Fibroblast of peridontal ligament (primary cell): ENCODE data around the gene COL23A1.
"Not testable (repeated sequence)": the region's sequence is repeated elsewhere in the genome, so short reads cannot be mapped to it uniquely, and the experiment has no call there.

Experiments
- DNase-seq: peaks from one replicate; pipeline ENCODE4 v3.0.0-alpha.2; 2010; ENCODE audit errors: extremely low read depth

The COL23A1 gene

GRCh38 chr5:178319541-178320041 is 270.6 kb downstream of the COL23A1 start:
- no peak for DNase-seq

GRCh38 chr5:178318893-178319292 is 271.3 kb downstream of the COL23A1 start:
- no peak for DNase-seq

- DNase-seq, result no peak
Measured at GRCh38 chr5:178318382-178318781, 271.8 kb downstream of the COL23A1 start.

- DNase-seq, result not testable (repeated sequence)
Measured at GRCh38 chr5:178317727-178318126, 272.5 kb downstream of the COL23A1 start.

GRCh38 chr5:178314961-178315820 is 275.0 kb downstream of the COL23A1 start:
- no peak for DNase-seq

DNA sequence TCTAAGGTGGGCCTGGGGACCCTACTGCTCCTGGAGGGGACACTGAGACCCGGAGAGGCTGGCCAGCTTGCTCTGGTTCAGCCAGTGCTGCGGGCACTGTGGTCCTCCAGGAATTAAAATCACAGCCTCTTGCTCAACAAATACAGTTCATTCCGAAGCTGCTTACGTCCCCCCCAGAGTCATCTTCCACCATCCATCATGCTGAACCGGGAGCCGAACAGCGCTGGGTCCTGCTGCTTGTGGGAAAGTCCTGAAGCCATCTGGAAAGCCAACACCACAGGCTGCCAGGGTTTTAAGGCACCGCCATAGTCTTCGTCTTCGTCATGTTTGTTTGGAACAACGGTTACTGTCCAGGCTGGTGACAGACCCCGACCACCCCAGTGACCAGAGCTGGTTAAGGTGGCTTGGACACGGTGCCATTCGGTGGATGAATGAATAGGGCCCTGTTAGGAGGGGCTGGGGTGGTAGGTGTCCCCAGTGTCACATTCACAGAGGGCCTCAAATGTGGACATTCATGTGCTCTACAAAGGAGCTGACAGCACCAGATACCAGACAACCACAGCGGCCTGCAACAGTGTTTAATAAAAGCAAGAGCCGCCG is 276.0 kb downstream of the COL23A1 start:
- no peak for DNase-seq

DNA sequence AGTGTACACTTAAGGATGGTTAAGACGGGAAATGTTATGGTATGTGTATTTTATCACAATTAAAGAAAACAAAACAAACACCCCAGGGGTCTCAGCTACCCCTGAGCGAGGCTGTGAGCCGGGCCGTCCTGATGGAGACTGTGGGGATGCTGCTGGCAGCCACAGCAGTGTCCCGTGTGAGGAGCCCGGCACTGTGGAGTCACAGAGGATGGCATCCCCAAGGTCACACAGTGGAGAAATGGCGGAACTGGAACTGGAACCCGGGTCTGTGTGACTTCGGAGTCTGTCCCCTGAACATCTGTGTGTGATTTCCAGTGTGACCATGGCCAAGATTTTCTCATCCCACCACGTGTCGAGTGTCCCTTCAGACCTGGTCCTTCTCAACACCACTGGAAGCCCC is 276.9 kb downstream of the COL23A1 start:
- DNase-seq, result no peak

- no peak for DNase-seq
Measured at GRCh38 chr5:178312880-178313282, 277.3 kb downstream of the COL23A1 start.

DNA sequence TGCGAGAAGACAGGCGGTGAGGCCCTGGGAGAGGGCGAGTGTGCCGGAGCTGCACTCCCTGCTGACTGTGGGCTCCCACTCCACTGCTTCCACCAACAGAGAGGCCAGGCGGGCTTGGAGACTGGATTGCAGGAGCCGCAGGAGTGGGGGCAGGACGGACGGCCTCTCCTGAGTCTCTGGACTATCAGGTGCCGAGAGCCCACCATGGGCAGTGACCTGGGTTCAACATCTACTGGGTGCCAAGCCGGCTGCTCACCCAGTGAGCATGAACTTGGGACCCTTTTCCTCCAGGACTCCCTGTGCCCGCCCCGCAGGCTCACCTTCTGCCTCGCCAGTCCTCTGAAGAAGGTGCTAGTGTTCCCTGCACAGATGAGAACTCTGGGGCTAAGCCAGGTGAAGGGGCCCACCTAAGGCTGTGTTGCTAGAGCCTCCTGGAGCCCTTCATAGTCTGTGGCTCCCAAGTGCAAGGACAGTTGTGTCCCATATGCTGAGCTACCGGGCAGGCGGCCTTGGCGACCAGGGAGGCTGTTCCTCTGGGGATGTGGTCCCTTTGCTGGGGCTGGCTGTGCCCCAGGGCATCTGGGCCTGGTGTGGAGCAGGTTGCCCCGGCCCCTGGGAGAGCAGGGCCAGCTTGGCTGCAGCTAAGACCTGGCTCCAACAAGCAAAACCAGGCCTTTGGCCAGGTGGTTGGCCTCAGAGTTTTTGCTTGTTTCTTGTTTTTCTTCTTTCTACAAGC is 279.9 kb downstream of the COL23A1 start:
- DNase-seq, result no peak

GRCh38 chr5:178309271-178310013 is 280.8 kb downstream of the COL23A1 start:
- DNase-seq, result no peak

DNA sequence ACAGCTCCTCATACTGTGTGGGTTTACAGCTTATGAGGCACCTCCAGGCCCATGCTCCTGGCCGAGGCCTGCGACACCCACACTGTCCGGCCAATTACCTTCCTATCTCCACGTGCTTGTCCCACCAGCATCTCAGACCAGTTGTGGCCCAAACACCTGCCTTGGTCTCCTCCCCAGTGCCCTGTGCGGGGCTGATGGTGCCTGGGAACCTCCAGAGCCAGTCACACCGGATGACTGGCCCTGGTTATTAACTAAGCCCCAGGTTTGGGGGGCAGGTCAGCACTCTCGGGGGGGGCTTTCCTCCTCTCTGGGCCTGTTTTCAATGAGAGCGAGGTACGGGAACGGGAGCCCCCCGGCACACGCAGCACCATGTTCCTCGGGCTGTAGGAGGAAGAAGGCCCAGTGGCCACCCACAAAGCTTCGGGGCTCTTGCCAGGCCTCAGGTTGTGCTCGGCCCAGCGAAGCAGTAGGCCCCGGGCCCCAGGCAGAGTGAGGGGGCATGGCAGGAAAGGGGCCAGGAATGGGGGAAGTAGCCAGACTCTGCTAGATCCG is 281.6 kb downstream of the COL23A1 start:
- no peak for DNase-seq

DNA sequence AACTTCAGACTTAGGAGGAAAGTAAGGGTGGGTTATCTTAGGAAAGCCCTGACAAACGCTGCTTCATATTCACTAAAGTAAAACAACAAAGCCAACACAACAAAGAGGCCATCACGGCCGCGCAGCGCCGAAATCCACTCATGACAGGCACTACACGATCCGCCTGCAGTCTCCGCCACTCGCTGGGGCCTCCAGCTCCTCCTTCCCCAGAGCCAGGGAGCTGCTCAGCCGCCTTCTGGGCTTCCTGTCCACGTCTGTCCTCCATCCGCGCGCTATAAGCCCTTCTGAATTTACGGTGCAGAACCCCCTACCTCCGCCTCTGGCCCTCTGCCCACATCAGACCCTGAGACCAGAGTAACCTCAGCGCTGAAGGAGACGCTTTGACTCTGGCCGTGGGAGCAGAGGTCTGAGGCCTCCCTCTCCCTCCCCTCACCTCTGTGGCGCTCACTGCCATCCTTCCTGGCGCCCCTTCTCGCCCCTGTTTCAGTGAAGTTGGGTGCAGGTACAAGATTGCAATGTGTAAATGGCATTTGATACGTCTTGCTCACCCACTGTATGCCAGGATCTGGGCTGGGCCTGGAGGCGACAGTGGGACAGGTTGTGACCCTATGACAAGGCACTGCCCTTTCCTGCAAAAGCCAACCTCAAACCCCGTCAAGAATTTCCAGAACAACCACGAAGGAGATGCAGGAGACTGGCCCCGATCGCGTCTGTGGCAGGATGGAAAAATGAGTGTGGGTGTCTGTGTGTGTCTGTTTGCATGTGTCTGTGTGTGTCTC is 282.7 kb downstream of the COL23A1 start:
- no peak for DNase-seq

DNA sequence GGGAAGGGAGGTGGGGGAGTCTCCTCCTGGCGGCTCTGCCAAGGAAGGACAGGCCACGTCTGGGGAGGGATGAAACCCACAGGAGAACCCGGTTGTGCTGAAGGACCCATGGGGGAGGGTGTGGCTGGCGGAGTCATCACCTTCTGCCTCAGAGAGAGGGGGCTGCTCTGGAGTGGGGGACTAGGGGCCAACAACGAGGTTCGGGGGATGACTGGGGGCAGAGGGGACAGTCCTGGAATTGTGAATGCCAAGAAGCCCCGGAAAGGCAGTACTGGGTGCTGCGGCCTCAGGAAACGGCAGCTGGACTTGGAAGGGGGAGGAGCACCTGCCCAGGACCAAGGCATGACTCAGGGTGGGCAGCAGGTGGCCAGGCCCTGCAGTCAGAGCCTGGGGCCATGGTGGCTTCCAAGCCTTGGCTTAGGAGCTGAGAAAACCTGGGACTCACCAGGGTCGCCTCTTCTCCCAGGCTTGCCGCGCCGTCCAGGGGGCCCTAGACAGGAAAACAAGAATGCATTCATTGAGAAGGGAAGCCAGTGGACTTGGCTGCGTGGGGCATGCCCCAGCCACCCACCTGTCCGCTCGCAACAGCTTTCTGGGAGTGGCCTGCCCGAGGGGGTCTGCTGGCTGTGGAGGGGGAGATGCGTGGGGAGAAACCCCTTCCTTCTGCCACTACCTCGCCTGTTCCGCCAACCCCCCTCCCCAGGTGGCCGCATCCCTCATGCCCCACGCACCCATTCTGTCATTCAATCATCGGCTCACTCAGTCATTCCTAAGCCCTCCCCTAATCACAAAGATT is 283.6 kb downstream of the COL23A1 start:
- no peak for DNase-seq

- no peak for DNase-seq
Measured at GRCh38 chr5:178305801-178306200, 284.4 kb downstream of the COL23A1 start.

DNA sequence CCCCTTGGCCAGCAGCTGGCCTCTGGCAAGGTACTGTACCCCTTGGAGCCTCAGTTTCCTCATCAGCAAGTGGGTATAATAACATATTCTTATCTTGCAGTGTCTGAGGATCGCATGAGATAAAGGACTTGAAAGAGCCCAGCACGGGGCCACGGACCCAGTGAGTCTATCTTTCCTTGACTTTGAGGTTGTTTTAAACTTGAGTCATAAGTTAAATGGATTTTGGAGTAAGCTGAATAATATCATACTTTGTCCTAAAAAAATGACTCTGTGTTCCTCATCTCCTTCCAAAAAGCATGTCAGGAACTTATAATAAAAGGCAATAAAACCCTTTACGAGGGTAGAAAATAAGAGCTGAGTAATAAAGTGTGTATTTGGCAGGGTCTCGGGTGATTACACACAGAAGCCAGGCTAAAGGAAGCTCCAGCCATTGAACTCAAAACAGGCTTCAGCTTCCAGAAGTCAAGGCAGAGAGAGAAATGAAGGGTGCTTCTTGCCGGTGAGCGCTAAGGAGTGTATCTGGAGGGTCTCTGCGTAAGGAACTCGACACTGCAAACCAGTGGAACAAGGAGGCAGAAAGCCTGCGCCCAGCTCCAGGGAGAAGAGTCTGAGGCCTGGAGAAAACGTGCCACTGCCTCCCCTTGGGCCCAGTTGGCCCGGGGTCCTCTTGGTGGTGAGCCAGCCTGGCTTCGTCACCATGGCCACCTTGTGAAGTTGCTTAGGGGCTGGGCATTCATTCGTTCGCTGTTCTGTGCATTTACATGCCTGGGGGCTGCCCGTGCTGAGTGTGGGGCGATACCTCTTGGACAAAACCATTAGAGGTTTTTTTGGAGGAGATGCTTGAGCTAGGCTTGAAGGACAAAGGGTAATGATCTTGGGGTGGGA is 285.2 kb downstream of the COL23A1 start:
- no peak for DNase-seq

- no peak for DNase-seq
Measured at GRCh38 chr5:178304016-178304415, 286.2 kb downstream of the COL23A1 start.

DNA sequence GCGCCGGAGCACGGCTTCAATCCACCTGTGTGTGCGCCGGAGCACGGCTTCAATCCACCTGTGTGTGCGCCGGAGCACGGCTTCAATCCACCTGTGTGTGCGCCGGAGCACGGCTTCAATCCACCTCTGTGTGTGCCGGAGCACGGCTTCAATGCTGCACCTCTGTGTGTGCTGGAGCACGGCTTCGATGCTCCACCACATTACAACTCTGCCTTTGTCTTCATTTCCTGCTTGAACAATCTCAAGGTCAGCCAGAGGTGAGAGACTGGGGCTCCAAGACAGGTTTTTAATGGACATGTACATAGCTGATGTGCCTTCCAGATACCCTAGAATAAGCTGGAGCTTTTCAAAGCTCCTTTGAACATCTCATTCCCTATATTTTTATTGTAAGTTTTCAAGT is 287.9 kb downstream of the COL23A1 start:
- not testable (repeated sequence) for DNase-seq

DNA sequence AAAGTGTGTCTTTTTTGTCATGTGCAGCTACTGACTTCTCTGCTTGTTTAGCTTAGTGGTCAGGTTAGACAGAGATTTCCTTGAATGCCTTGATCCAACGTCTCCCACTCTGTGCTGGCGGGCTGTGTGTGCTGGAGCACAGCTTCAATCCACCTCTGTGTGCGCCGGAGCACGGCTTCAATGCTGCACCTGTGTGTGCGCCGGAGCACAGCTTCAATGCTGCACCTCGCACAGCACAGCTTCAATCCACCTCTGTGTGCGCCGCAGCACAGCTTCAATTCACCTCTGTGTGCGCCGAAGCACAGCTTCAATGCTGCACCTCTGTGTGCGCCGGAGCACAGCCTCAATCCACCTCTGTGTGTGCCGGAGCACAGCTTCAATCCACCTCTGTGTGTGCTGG is 288.6 kb downstream of the COL23A1 start:
- no peak for DNase-seq

DNA sequence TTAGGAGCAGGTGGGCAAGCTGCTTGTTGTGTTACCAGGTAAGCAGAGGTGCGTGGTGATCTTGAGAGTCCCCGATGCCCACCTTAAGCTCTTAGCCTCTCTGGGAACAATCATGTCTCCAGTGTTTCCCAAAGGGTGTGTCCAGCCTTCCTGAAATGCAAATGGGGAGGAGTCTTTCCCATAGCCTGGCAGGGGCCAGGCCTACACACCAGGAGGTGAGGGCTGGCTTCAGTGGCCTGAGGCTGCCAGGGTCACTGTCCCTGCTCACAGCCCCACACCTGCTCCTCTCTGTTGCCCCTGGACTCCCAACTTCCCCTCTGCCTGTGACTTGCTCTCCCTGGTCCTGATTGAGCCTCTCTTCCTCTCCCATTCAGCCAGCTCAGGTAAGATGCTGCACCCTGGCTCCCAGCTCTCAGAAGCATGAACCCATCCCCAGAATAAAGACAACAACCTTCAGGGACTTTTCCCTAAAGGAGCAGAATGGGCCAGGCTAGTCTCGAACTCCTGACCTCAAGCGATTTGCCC is 291.8 kb downstream of the COL23A1 start:
- no peak for DNase-seq
